ENCODE results near the gene ENOSF1. TPM values are rescaled to one million over a fixed set of nuclear protein-coding genes. Genes with fewer than 3 reads are reported as not detected.

Gene ENOSF1
- total and polyA plus RNA-seq, 10 of the 15 experiments (the other 5 are each of a cell fraction or from before 2014, with no cell fraction given): 12.5 to 43.3 (median 29.5) TPM

DNA sequence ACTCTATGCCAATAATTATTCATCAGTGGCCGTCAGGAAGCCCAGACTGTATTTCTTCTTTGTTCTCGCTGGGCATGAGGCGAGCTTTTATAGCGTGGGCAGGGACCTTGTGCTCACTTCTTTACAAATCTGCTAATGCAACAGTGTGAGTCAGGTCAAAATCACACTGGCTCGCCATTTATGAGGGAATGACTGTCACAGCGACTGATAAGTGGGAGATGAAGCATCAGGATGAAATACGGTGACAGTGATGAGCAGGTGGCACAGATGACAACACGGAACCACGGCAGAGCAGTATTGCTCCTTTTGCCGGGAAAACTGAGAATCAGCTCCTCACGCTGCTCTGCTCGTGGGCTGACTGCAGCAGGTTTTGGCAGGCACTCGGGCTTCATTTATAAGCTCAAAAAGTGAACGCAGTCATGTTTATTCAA, 34.5 kb downstream of the ENOSF1 start:
- no peak overlapping the region for H3K4me3 ChIP-seq
- no peak for DNase-seq (ENCODE audit: low read depth, low spot score)
- no peak for FAIRE-seq
- H3K27me3 ChIP-seq (replicated peaks in 1 of 2; ENCODE audit: control insufficient read depth in 2 of 2, insufficient read depth in 2 of 2, low read length in 1 of 2): no peaks in the 10 kb centered on the region
- POLR2A ChIA-PET: no interaction called here
- H3K4me2 ChIP-seq (ENCODE audit: control insufficient read depth, insufficient read depth): no peak overlapping the region
- no peaks in the 10 kb centered on the region for H4K20me1 ChIP-seq (ENCODE audit: control insufficient read depth, insufficient read depth)
- ATAC-seq: no peak
- TF ChIP-seq POLR2A (IDR thresholded peaks at IDR 0.05; ENCODE audit: low read depth, low read length): 0 out of 2 replicates have a peak, but pooled peaks have one; percentile 16
- TF ChIP-seq SPI1 (IDR thresholded peaks at IDR 0.05; ENCODE audit: borderline replicate concordance, insufficient read depth, low read depth, low read length): no peak
- 88% methylated on average over 14 of the region's 14 CpGs for WGBS (ENCODE audit: insufficient coverage, insufficient replicate concordance, low lambda C conversion rate, missing lambda C conversion rate)
- SMC1A ChIA-PET (ENCODE audit: uncharacterized antibody, unreplicated experiment): interaction anchor here (0.6 to 1.5 kb wide), 2 partner anchors 52 to 1407 kb away, joined by 3 to 4 read pairs; no protein-coding TSS in a partner anchor
- peaks cover 0 to 15% of the 10 kb centered on the region in 2 experiments; a peak in 3 of 4 replicates for H3K36me3 ChIP-seq (ENCODE audit: control insufficient read depth in 2 of 2, insufficient read depth in 2 of 2, low read length in 1 of 2)
- no peak overlapping the region for H3K9ac ChIP-seq (ENCODE audit: control insufficient read depth, insufficient read depth, low read length)
- no peaks in the 10 kb centered on the region for H3K4me1 ChIP-seq (ENCODE audit: control insufficient read depth, insufficient read depth, low read length)
- no peak overlapping the region for H2AFZ ChIP-seq (ENCODE audit: control insufficient read depth, low read depth, low read length)
- in situ Hi-C loops (cut with MboI) (no loop called here), intact Hi-C loops (cut with micrococcal nuclease; ENCODE audit: unreplicated experiment) (loop anchor here (5.0 kb wide), 1 partner anchor 56 kb away; no protein-coding TSS in a partner anchor)
- CTCF ChIA-PET: interaction anchor here (0.7 to 1.5 kb wide), 2 partner anchors 146 to 152 kb away, joined by 3 to 4 read pairs; no protein-coding TSS in a partner anchor
- H3K9me3 ChIP-seq (replicated peaks; ENCODE audit: control insufficient read depth, insufficient read depth, low read length): no peaks in the 10 kb centered on the region
- RAD21 ChIA-PET (ENCODE audit: unreplicated experiment): no interaction called here
- H3K79me2 ChIP-seq (ENCODE audit: control insufficient read depth, insufficient read depth, low read length): no peaks in the 10 kb centered on the region
- no peak overlapping the region for H3K27ac ChIP-seq (ENCODE audit: control insufficient read depth, insufficient read depth)
- BruUV-seq (replicated peaks): no TSS peak

DNA sequence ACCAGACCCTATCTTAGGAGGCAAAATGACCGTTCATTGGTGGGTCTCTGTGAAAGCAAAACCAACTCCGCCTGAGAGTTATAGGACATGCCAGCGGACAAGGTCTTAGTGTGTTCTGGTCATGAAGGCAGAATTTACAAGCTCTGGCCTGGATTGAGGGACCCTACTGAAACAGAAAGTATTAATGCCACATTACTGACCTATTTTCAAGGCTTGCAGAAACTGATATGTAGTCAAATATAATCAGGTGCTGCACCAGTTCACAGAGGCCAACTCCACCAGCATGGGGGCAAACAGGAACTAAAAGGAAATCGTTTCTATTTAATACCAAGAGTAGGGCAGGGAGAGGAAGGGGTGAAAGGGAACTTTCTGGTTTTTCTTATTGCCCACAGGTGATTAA, 35.3 kb downstream of the ENOSF1 start:
- CTCF ChIA-PET: interaction anchor here (0.7 to 1.5 kb wide), 3 partner anchors 53 to 153 kb away, joined by 3 to 4 read pairs (median 3); no protein-coding TSS in a partner anchor
- Histone ChIP-seq H3K9me3 (replicated peaks; ENCODE audit: control insufficient read depth, insufficient read depth, low read length) (no peaks in the 10 kb centered on the region), H3K9ac (ENCODE audit: control insufficient read depth, insufficient read depth, low read length) (no peak overlapping the region), H3K4me3 (no peak overlapping the region), H2AFZ (ENCODE audit: control insufficient read depth, low read depth, low read length) (no peak overlapping the region), H3K27me3 (replicated peaks in 1 of 2; ENCODE audit: control insufficient read depth in 2 of 2, insufficient read depth in 2 of 2, low read length in 1 of 2) (no peaks in the 10 kb centered on the region), H3K79me2 (ENCODE audit: control insufficient read depth, insufficient read depth, low read length) (no peaks in the 10 kb centered on the region), H3K4me2 (ENCODE audit: control insufficient read depth, insufficient read depth) (no peak overlapping the region), H3K4me1 (ENCODE audit: control insufficient read depth, insufficient read depth, low read length) (no peaks in the 10 kb centered on the region), H4K20me1 (ENCODE audit: control insufficient read depth, insufficient read depth) (no peaks in the 10 kb centered on the region), H3K36me3 (ENCODE audit: control insufficient read depth in 2 of 2, insufficient read depth in 2 of 2, low read length in 1 of 2) (peaks cover 2 to 23% of the 10 kb centered on the region in 2 experiments), H3K27ac (ENCODE audit: control insufficient read depth, insufficient read depth) (no peak overlapping the region)
- RAD21 ChIA-PET (ENCODE audit: unreplicated experiment): no interaction called here
- intact Hi-C loops (cut with micrococcal nuclease; ENCODE audit: unreplicated experiment): loop anchor here (5.0 kb wide), 1 partner anchor 55 kb away; no protein-coding TSS in a partner anchor
- no peak for FAIRE-seq
- no peak for DNase-seq (ENCODE audit: low read depth, low spot score)
- 46% methylated on average over 4 of the region's 4 CpGs for WGBS (ENCODE audit: insufficient coverage, insufficient replicate concordance, low lambda C conversion rate, missing lambda C conversion rate)
- in situ Hi-C loops (cut with MboI): no loop called here
- no TSS peak for BruUV-seq (replicated peaks)
- SMC1A ChIA-PET (ENCODE audit: uncharacterized antibody, unreplicated experiment): interaction anchor here (0.5 to 1.5 kb wide), 4 partner anchors 52 to 153 kb away, joined by 3 to 4 read pairs (median 3); no protein-coding TSS in a partner anchor
- peak; percentile 45 for ATAC-seq
- POLR2A ChIA-PET: no interaction called here
- TF ChIP-seq ZNF217 (IDR thresholded peaks at IDR 0.05): no peak
- no peak for TF ChIP-seq ETV6 (conservative IDR thresholded peaks at IDR 0.05 in 1 of 2, IDR thresholded peaks at IDR 0.05 in 1 of 2; ENCODE audit: borderline replicate concordance in 1 of 2, low read depth in 1 of 2)
- TF ChIP-seq MTA3 (IDR thresholded peaks at IDR 0.05; ENCODE audit: borderline replicate concordance, low read length): no peak
- TF ChIP-seq HDAC2 (IDR thresholded peaks at IDR 0.05): no peak
- TF ChIP-seq, protein P1, sequence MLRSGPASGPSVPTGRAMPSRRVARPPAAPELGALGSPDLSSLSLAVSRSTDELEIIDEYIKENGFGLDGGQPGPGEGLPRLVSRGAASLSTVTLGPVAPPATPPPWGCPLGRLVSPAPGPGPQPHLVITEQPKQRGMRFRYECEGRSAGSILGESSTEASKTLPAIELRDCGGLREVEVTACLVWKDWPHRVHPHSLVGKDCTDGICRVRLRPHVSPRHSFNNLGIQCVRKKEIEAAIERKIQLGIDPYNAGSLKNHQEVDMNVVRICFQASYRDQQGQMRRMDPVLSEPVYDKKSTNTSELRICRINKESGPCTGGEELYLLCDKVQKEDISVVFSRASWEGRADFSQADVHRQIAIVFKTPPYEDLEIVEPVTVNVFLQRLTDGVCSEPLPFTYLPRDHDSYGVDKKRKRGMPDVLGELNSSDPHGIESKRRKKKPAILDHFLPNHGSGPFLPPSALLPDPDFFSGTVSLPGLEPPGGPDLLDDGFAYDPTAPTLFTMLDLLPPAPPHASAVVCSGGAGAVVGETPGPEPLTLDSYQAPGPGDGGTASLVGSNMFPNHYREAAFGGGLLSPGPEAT (IDR thresholded peaks at IDR 0.05; ENCODE audit: low read depth): no peak
- no peak for TF ChIP-seq SMAD1 (IDR thresholded peaks at IDR 0.05; ENCODE audit: low read depth, partially characterized antibody)
- TF ChIP-seq SREBF1 (IDR thresholded peaks at IDR 0.05; ENCODE audit: low read length): no peak
- TF ChIP-seq, protein P2, sequence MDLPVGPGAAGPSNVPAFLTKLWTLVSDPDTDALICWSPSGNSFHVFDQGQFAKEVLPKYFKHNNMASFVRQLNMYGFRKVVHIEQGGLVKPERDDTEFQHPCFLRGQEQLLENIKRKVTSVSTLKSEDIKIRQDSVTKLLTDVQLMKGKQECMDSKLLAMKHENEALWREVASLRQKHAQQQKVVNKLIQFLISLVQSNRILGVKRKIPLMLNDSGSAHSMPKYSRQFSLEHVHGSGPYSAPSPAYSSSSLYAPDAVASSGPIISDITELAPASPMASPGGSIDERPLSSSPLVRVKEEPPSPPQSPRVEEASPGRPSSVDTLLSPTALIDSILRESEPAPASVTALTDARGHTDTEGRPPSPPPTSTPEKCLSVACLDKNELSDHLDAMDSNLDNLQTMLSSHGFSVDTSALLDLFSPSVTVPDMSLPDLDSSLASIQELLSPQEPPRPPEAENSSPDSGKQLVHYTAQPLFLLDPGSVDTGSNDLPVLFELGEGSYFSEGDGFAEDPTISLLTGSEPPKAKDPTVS (IDR thresholded peaks at IDR 0.05; ENCODE audit: low read depth, low read length): no peak
- no peak for TF ChIP-seq HDAC6 (IDR thresholded peaks at IDR 0.05; ENCODE audit: unreplicated experiment)
- no peak for TF ChIP-seq STAT3 (IDR thresholded peaks at IDR 0.05; ENCODE audit: low read depth, low read length)
- TF ChIP-seq, protein P3, sequence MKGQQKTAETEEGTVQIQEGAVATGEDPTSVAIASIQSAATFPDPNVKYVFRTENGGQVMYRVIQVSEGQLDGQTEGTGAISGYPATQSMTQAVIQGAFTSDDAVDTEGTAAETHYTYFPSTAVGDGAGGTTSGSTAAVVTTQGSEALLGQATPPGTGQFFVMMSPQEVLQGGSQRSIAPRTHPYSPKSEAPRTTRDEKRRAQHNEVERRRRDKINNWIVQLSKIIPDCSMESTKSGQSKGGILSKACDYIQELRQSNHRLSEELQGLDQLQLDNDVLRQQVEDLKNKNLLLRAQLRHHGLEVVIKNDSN (IDR thresholded peaks at IDR 0.05; ENCODE audit: borderline replicate concordance, extremely low read length, insufficient read depth, low read depth, low read length): no peak
- TF ChIP-seq SIN3A (IDR thresholded peaks at IDR 0.05; ENCODE audit: low read depth, low read length): no peak

Data from GM12878 (cell line).